ENCODE data around the gene STRAP.
A peak's percentile ranks its signal among the peaks of the same experiment; 100 is the strongest.

STRAP gene

DNA sequence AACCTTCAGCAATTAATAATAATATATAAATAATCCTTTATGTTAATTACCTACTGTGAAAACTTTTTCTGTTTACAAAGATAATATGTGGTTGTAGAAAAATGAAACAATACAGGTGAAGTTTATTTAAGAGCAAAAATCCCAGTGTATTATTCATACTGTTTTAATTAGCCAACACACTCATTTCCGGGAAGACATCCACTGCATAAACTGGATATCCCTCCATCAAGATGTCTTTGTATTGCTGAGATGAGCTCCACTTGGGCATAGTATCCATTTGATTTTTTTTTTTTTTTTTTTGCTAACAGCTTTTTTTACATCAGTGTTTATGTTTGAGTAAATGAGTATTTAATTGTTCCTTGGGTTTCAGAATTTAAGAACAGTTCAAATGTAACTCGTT is 15.2 kb downstream of the STRAP start:
- Histone ChIP-seq H3K4me3 (ENCODE audit: insufficient read depth, low read length, poor library complexity, severe bottlenecking) (no peak overlapping the region), H3K9me2 (replicated peaks; ENCODE audit: insufficient read depth, low read length) (no peaks in the 10 kb centered on the region), H3K4me2 (ENCODE audit: low read depth, low read length, poor library complexity, severe bottlenecking) (no peak overlapping the region), H3K9ac (ENCODE audit: low read length) (no peak overlapping the region), H3F3A (ENCODE audit: insufficient read depth) (peaks cover 26% of the 10 kb centered on the region; the same call in 1 of the 2 replicates), H3K27ac (ENCODE audit: low read depth, low read length) (no peak overlapping the region), H2AFZ (ENCODE audit: low read depth, low read length, severe bottlenecking) (no peak overlapping the region), H3K27me3 (ENCODE audit: low read length) (no peaks in the 10 kb centered on the region), H3K79me2 (ENCODE audit: insufficient read depth, low read length) (no peaks in the 10 kb centered on the region), H3K9me3 (ENCODE audit: insufficient read depth, low read length) (no peaks in the 10 kb centered on the region), H4K20me1 (ENCODE audit: low read depth, low read length) (no peaks in the 10 kb centered on the region; the same call in 1 of the 2 replicates), H3K36me3 (ENCODE audit: low read length) (peaks cover 51% of the 10 kb centered on the region)
- TF ChIP-seq EZH2phosphoT487 (conservative IDR thresholded peaks at IDR 0.05; ENCODE audit: low read length), result no peak
- TF ChIP-seq, protein P1, sequence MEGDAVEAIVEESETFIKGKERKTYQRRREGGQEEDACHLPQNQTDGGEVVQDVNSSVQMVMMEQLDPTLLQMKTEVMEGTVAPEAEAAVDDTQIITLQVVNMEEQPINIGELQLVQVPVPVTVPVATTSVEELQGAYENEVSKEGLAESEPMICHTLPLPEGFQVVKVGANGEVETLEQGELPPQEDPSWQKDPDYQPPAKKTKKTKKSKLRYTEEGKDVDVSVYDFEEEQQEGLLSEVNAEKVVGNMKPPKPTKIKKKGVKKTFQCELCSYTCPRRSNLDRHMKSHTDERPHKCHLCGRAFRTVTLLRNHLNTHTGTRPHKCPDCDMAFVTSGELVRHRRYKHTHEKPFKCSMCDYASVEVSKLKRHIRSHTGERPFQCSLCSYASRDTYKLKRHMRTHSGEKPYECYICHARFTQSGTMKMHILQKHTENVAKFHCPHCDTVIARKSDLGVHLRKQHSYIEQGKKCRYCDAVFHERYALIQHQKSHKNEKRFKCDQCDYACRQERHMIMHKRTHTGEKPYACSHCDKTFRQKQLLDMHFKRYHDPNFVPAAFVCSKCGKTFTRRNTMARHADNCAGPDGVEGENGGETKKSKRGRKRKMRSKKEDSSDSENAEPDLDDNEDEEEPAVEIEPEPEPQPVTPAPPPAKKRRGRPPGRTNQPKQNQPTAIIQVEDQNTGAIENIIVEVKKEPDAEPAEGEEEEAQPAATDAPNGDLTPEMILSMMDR (IDR thresholded peaks at IDR 0.05; ENCODE audit: insufficient read depth, low read length, poor library complexity, severe bottlenecking), result no peak

DNA sequence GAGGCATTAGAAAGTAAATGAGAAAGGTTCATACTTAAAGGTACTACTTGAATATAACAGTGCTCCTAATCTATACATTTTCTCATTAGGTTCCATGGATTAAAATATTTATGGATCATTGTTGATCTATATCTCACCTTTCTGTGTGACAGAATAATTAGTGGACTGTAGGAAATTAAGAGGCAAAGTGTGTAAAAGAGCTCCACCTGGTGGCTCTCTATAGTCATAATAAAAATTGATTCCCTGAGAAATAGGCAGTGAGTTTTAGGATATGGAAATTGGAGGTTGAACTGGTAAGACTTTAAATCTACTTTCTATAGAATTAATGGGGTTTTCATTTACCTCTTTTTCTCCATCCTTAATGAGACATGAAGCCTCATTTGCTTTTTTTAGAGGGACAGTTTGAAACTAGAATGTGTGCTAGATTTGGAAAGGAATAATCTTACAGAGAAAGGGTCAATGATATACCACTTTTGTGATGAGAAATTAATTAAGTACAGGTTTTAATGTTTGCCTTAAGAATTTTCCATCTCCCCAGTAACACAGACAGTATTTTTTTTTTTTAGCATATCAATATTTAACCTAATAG is 17.2 kb downstream of the STRAP start:
- Histone ChIP-seq H2AFZ (ENCODE audit: low read depth, low read length, severe bottlenecking) (no peak overlapping the region), H3K4me2 (ENCODE audit: low read depth, low read length, poor library complexity, severe bottlenecking) (no peak overlapping the region), H3K79me2 (ENCODE audit: insufficient read depth, low read length) (no peaks in the 10 kb centered on the region), H4K20me1 (ENCODE audit: low read depth, low read length) (no peaks in the 10 kb centered on the region), H3K9me2 (replicated peaks; ENCODE audit: insufficient read depth, low read length) (no peaks in the 10 kb centered on the region), H3K9me3 (ENCODE audit: insufficient read depth, low read length) (no peaks in the 10 kb centered on the region), H3K36me3 (ENCODE audit: low read length) (peaks cover 58% of the 10 kb centered on the region), H3K4me3 (ENCODE audit: insufficient read depth, low read length, poor library complexity, severe bottlenecking) (no peak overlapping the region), H3F3A (ENCODE audit: insufficient read depth) (peaks cover 26% of the 10 kb centered on the region; the same call in 1 of the 2 replicates), H3K27ac (ENCODE audit: low read depth, low read length) (no peak overlapping the region), H3K27me3 (ENCODE audit: low read length) (no peaks in the 10 kb centered on the region), H3K9ac (ENCODE audit: low read length) (no peak overlapping the region)
- TF ChIP-seq, protein P1 (IDR thresholded peaks at IDR 0.05; ENCODE audit: insufficient read depth, low read length, poor library complexity, severe bottlenecking), result peak; percentile 67
- TF ChIP-seq EZH2phosphoT487 (conservative IDR thresholded peaks at IDR 0.05; ENCODE audit: low read length), result no peak

DNA sequence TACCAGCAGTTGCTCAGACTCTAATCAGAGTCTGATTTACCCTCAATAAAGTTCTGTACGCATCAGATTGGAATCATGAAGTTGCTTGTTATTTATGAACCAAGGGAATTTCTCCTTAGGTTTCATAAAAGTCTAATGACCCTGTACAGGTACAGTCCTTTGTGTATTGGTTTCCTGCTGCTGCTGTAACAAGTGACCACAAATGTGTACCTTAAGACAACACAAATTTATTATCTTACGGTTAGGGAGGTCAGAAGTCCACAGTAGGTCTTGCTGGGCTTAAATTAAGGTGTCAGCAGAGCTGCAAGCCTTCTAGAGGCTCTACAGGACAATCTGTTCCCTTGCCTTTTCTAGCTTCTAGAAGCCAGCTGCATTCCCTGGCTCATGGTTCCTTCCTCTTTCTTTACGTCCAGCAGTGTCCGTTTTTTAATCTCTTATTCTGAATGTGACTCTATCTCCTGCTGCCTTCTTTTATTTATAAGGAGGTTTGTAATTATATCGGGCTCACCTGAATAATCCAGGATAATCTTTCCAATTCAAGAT is 22.3 kb downstream of the STRAP start:
- no peaks in the 10 kb centered on the region for H3K9me2 ChIP-seq (replicated peaks; ENCODE audit: insufficient read depth, low read length)
- no peak overlapping the region for H2AFZ ChIP-seq (ENCODE audit: low read depth, low read length, severe bottlenecking)
- TF ChIP-seq, protein P1 (IDR thresholded peaks at IDR 0.05; ENCODE audit: insufficient read depth, low read length, poor library complexity, severe bottlenecking), result no peak
- TF ChIP-seq EZH2phosphoT487 (conservative IDR thresholded peaks at IDR 0.05; ENCODE audit: low read length), result no peak
- H3K27ac ChIP-seq (ENCODE audit: low read depth, low read length), result no peak overlapping the region
- H4K20me1 ChIP-seq (ENCODE audit: low read depth, low read length), result no peaks in the 10 kb centered on the region
- no peaks in the 10 kb centered on the region for H3K27me3 ChIP-seq (ENCODE audit: low read length)
- H3K79me2 ChIP-seq (ENCODE audit: insufficient read depth, low read length), result no peaks in the 10 kb centered on the region
- no peak overlapping the region for H3K9ac ChIP-seq (ENCODE audit: low read length)
- H3K9me3 ChIP-seq (ENCODE audit: insufficient read depth, low read length), result no peaks in the 10 kb centered on the region
- H3K36me3 ChIP-seq (ENCODE audit: low read length), result peaks cover 35% of the 10 kb centered on the region
- no peak overlapping the region for H3K4me2 ChIP-seq (ENCODE audit: low read depth, low read length, poor library complexity, severe bottlenecking)
- H3K4me3 ChIP-seq (ENCODE audit: insufficient read depth, low read length, poor library complexity, severe bottlenecking), result no peak overlapping the region
- H3F3A ChIP-seq (ENCODE audit: insufficient read depth), result peaks cover 3% of the 10 kb centered on the region; the same call in 1 of the 2 replicates
